Gastrocnemius medialis (tissue), 4 donors: ENCODE measurements around the gene SSTR5. TPM values are rescaled to one million over a fixed set of nuclear protein-coding genes. Genes with fewer than 3 reads are reported as not detected.

Experiments used
- ATAC-seq, 2 donors: fragments of 150-250 bp; one replicate each; pipeline ENCODE4 v1.9.1; 2016
- DNase-seq, 2 donors: peaks; one replicate each; pipeline ENCODE4 v3.0.0-alpha.2; 2019
- H3K27ac ChIP-seq, 4 donors: fragments of 200-600 bp; sonication (generic); 1 replicate in 1 of 4; 2 replicates in 3 of 4; pipeline ENCODE4 v1.5.1; 2016 to 2018; ENCODE audit warnings: mild to moderate bottlenecking in 2 of 4, moderate library complexity in 1 of 4
- H3K27me3 ChIP-seq, 3 donors: fragments of 200-600 bp; sonication (generic) in 2 of 3; 1 replicate in 1 of 3; 2 replicates in 2 of 3; pipeline versions ENCODE4 v1.5.1 to v1.6.0; 2016 to 2019; ENCODE audit warnings: mild to moderate bottlenecking in 1 of 3, moderate library complexity in 1 of 3
- H3K36me3 ChIP-seq, 2 donors: fragments of 200-600 bp; sonication (generic) in 1 of 2; one replicate each; pipeline ENCODE4 v1.5.1; 2017 to 2018
- H3K4me1 ChIP-seq, 2 donors: fragments of 200-600 bp; sonication (generic) in 1 of 2; one replicate each; pipeline ENCODE4 v1.5.1; 2016 to 2017; ENCODE audit warnings: mild to moderate bottlenecking in 2 of 2
- H3K4me3 ChIP-seq, 4 donors: fragments of 200-600 bp; sonication (generic) in 3 of 4; 1 replicate in 1 of 4; 2 replicates in 3 of 4; pipeline ENCODE4 v1.5.1; 2016 to 2019; ENCODE audit warnings: mild to moderate bottlenecking in 2 of 4
- H3K9me3 ChIP-seq, 3 donors: fragments of 200-600 bp; sonication (generic) in 2 of 3; 1 replicate in 1 of 3; 2 replicates in 2 of 3; pipeline ENCODE4 v1.5.1; 2016 to 2019
- POLR2A ChIP-seq, 2 donors: fragments of 450-650 bp; IDR thresholded peaks; one replicate each; pipeline ENCODE4 v1.6.1; 2017; ENCODE audit warnings: antibody characterized with exemption in 2 of 2, mild to moderate bottlenecking in 2 of 2, moderate library complexity in 2 of 2
- in situ Hi-C, 4 donors: fragments of 200-750 bp; cut with MboI; loops; one replicate each; pipeline versions ENCODE4 v1.15.0 to v1.8.0; 2017; ENCODE audit warnings: low sequenced_read_pairs in 4 of 4
- intact Hi-C: fragments of 100-400 bp; cut with DNase I; formaldehyde crosslinking; loops from one replicate; pipeline ENCODE4 v1.15.1; 2023; ENCODE audit warnings: low total_unique reads
- total RNA-seq, 4 donors: library from RNA; depleted of rRNA; stranded (reverse); fragments of >200 nt; gene quantifications; one replicate each; pipeline versions ENCODE4 v1.1.0 to v1.2.3, GENCODE V29; 2016
- TF ChIP-seq, protein P1 (sequence below), 5 experiments: fragments of 450-650 bp in 3 of 5; fragments of 200-600 bp in 2 of 5; sonication (generic) in 2 of 5; IDR thresholded peaks in 4 of 5; conservative IDR thresholded peaks in 1 of 5; 1 replicate in 4 of 5; 2 replicates in 1 of 5; pipeline ENCODE4 v1.5.1; 2016 to 2019; ENCODE audit warnings: antibody characterized with exemption in 5 of 5, mild to moderate bottlenecking in 3 of 5, moderate library complexity in 3 of 5

Gene SSTR5
- total RNA-seq, 4 donors from 2014 or later, result 0.24 to 1.3 (median 0.33) TPM; not detected in 1

DNA sequence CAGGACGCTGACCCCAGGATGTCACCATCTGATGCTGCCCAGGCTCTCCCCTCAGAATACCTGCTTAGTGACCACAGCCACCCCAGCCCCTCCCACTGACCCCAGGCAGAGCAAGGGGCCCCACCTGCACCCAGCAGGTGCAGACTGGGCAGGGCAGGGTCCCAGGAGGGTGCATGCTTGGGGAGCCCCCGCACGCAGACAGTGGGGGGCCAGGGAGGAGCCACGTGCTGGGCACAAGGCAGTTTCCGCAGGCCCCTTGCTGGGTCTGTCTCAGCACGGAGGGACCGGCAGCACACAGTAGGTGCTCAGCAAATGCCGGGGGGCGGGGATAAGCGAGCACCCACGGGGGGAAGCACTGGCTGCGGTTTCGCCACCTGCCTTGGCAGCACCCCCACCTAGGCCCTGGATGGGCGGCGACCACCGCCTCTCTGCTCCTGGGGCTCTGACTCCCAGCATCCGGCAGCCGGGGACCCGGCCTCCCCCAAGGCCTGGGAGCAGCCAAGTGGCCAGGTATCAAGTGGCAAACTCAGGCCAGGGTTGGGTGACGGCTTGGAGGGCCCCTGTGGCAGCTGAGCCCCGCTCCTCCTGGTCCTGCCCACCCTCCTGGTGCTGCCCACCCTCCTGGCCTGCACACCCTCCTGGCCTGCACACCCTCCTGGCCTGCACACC lies 18.7 kb upstream of the SSTR5 start:
- in situ Hi-C loops, result loop anchor here in 1 of 4 donors (25.0 kb wide), 1 partner anchor 242 kb away; the partner anchor contains the start of gene GNG13
- DNase-seq, result no peak
- no peak for TF ChIP-seq POLR2A (IDR thresholded peaks at IDR 0.05)
- TF ChIP-seq, protein P1, sequence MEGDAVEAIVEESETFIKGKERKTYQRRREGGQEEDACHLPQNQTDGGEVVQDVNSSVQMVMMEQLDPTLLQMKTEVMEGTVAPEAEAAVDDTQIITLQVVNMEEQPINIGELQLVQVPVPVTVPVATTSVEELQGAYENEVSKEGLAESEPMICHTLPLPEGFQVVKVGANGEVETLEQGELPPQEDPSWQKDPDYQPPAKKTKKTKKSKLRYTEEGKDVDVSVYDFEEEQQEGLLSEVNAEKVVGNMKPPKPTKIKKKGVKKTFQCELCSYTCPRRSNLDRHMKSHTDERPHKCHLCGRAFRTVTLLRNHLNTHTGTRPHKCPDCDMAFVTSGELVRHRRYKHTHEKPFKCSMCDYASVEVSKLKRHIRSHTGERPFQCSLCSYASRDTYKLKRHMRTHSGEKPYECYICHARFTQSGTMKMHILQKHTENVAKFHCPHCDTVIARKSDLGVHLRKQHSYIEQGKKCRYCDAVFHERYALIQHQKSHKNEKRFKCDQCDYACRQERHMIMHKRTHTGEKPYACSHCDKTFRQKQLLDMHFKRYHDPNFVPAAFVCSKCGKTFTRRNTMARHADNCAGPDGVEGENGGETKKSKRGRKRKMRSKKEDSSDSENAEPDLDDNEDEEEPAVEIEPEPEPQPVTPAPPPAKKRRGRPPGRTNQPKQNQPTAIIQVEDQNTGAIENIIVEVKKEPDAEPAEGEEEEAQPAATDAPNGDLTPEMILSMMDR (IDR thresholded peaks at IDR 0.05 in 4 of 5, conservative IDR thresholded peaks at IDR 0.05 in 1 of 5), result no peak
- Histone ChIP-seq H3K27me3 (peaks cover 13 to 45% (median 35%) of the 10 kb centered on the region in 3 donors), H3K27ac (no peak overlapping the region), H3K4me3 (no peak overlapping the region), H3K4me1 (no peaks in the 10 kb centered on the region), H3K9me3 (no peaks in the 10 kb centered on the region), H3K36me3 (no peaks in the 10 kb centered on the region)
- intact Hi-C loops, result no loop called here
- ATAC-seq, result no peak

GRCh38 chr16:1054660-1055556 lies 17.6 kb upstream of the SSTR5 start:
- peaks cover 9 to 36% (median 35%) of the 10 kb centered on the region in 3 donors for H3K27me3 ChIP-seq
- TF ChIP-seq, protein P1 (IDR thresholded peaks at IDR 0.05 in 4 of 5, conservative IDR thresholded peaks at IDR 0.05 in 1 of 5), result peak; percentile 56 to 78 (median 74)
- no peak for TF ChIP-seq POLR2A (IDR thresholded peaks at IDR 0.05)
- DNase-seq (peak in 1 of 2 donors; percentile 52), ATAC-seq (peak; percentile 43 to 60)
- no peaks in the 10 kb centered on the region for H3K36me3 ChIP-seq
- no peaks in the 10 kb centered on the region for H3K9me3 ChIP-seq
- H3K27ac ChIP-seq, result no peak overlapping the region
- intact Hi-C loops (loop anchor here (5.0 kb wide), 1 partner anchor 243 kb away; no protein-coding TSS in a partner anchor), in situ Hi-C loops (loop anchor here in 1 of 4 donors (25.0 kb wide), 1 partner anchor 243 kb away; the partner anchor contains the start of gene GNG13)
- no peaks in the 10 kb centered on the region for H3K4me1 ChIP-seq
- no peak overlapping the region for H3K4me3 ChIP-seq

DNA sequence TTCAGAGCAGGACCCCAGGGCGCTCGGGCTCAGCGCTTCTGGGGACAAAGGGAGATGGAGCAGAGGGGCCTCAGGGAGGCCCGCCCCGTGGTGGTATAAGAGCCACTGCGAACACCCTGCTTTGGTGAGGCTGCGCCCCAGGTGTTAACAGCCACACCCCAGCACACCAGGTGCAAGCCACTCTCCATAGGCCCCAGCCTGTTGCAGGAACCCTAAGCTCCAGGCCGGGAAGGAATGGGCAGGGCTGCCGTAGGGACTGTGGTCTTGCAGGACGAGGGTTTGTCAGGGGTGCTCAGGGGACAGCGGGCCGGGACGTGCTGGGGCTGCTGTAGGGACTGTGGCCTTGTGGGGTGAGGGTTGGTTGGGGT lies 17.0 kb upstream of the SSTR5 start:
- H3K4me1 ChIP-seq, result no peaks in the 10 kb centered on the region
- in situ Hi-C loops (loop anchor here in 1 of 4 donors (25.0 kb wide), 1 partner anchor 243 kb away; the partner anchor contains the start of gene GNG13), intact Hi-C loops (loop anchor here (5.0 kb wide), 1 partner anchor 243 kb away; no protein-coding TSS in a partner anchor)
- DNase-seq, result no peak
- ATAC-seq, result no peak
- no peak overlapping the region for H3K4me3 ChIP-seq
- H3K36me3 ChIP-seq, result no peaks in the 10 kb centered on the region
- H3K27me3 ChIP-seq, result peaks cover 9 to 35% (median 34%) of the 10 kb centered on the region in 3 donors
- H3K27ac ChIP-seq, result no peak overlapping the region
- no peak for TF ChIP-seq POLR2A (IDR thresholded peaks at IDR 0.05)
- TF ChIP-seq, protein P1 (IDR thresholded peaks at IDR 0.05 in 4 of 5, conservative IDR thresholded peaks at IDR 0.05 in 1 of 5), result no peak
- no peaks in the 10 kb centered on the region for H3K9me3 ChIP-seq

DNA sequence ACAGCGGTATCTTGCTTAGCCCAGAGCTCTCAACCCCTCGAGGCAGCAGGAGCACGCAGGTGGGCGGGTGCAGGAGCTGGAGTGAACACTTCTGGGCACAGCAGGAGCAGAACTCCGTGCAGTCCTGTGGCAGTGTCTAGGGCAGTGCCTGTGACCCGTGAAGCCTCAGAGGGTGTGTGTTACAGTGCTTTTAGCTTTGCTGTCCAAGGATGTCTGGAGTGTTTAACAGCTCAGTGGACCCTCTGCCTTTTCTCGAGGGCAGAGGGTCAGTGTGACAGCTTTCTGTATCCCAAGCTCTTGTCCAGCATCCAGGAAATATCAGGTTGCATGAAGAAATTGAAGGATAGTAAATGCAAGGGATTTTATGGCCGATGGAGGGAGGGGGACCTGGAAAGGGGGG lies 16.4 kb upstream of the SSTR5 start:
- no peak overlapping the region for H3K4me3 ChIP-seq
- TF ChIP-seq, protein P1 (IDR thresholded peaks at IDR 0.05 in 4 of 5, conservative IDR thresholded peaks at IDR 0.05 in 1 of 5), result no peak
- no peak for TF ChIP-seq POLR2A (IDR thresholded peaks at IDR 0.05)
- in situ Hi-C loops (loop anchor here in 1 of 4 donors (25.0 kb wide), 1 partner anchor 244 kb away; the partner anchor contains the start of gene GNG13), intact Hi-C loops (loop anchor here (5.0 kb wide), 1 partner anchor 244 kb away; no protein-coding TSS in a partner anchor)
- no peak for ATAC-seq
- H3K27ac ChIP-seq, result no peak overlapping the region
- no peak for DNase-seq
- H3K27me3 ChIP-seq, result peaks cover 9 to 35% (median 30%) of the 10 kb centered on the region in 3 donors
- no peaks in the 10 kb centered on the region for H3K4me1 ChIP-seq
- H3K36me3 ChIP-seq, result no peaks in the 10 kb centered on the region
- H3K9me3 ChIP-seq, result no peaks in the 10 kb centered on the region
